ENCODE results near the gene CHPF2.
A peak's percentile ranks its signal among the peaks of the same experiment; 100 is the strongest.

CHPF2 gene

DNA sequence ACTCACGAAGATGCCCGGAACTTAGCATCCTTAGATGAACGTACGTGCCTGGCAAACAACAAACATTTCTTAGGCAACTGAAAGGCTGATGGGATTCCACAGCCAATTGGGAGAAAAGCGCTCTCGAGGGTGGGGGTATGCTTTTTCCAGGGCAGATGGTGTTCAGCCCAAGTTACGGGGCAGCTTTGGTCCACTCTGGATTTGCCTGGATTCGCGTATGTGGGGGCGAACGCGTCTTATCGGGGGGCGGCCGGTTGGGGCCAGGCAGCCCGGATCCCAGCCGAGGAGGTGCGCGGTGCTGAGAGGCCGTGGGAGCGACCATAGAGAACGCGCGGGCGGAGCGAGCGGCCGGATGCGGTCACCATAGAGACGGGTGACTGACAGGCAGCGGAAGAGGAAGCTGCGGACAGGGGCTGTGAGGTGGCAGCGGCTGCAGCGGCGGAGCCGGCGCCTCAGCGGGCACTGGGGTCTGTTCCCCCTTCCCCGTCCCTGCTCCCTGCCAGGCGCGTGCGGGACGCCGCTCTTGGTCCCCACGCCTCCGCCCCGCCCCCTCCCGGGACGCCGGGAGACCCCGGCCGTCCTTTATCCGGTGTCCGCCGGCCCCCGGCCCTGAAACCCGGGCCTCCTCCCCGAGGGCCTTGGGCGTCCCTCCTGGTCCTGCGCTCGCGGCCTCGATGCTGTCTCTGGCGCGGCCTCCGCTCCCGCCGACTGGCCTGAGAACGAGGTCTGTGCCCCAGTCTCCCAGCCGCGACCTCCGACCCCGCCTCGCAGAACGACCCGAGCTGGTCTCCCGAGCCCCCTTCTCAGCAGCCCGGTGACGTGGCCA is at the start of gene CHPF2:
CHPF2 (plus strand) TSS at position 393 of the 826 bp plus-strand sequence. CDS start 1,529 bp downstream, outside the sequence.
- DNase-seq: peak; percentile 92

DNA sequence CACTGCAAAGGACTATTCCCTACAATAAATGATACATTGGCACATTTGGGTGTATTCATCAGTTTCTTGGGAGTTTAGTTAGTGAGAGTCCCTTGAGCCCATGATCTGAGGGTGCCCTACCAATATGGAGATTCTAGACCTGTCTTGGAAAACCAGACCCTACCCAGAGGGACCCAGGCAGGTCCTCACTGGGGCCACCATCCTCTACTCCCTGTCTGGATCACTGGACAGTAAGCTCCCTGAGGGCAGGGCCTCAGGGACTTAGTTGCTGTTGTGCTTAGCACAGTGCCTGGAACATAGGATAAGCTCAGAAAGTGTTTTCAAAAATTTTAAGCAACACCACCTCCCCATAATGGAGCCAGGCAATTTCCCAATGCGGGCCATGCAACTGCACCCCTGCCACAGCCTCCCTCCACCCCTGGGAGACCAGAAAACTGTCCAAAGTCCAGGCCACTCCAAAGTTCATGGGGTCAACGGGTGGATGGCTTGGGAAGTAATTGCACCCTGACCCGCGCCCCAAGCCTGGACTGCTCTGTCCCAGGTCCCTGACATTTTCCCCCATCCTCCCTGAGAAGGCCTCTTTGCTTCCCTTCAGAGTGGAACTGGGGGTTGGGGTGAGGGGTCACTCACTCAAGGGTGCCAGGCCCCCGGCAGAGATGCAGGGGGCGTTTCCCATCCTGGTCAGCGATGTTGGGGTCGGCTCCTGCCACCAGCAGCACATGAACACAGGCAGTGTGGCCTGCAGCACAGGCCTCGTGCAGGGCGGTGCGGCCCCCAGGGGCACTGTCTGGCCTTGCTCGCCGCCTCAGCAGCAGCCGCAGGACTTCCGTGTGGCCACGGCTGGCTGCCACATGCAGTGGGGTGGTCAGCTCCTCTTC is 46.3 kb upstream of the CHPF2 start:
- no peak for DNase-seq

DNA sequence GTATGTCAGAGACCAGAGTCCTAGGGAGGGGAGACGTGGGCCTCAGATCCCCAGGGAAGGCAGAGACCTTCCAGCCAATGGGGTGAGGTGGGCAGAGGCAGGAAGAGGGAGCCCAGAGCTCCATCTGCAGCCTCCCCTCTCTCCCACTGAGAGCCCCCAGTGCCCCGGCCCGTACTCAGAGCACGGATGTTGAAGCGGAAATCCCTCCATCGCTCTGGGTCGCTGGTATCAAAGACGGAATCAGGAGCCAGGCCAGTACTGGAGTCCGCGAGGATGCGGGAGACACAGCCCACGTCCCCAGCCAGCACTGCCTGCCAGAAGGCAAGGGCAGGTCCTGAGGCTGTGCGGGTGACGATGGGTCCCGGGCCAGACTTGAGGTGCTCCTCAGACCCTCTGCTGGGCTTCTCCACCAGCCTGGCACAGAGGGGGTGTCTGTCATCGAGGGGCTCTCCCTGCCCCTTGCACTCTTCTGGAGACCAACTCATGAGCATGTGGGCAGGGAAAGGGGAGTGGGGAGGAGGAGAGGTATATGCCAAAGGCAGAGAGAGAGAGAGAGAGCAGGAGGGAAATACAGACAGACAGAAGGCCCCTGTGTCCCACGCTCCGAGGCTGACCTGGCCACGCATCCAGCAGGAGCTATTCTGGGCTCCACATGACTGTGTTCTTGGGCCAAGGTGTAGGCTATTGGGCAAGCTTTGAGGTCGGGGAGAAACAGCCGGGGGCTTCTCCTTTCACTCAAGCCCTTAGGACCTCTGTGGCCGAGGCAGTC is 45.5 kb upstream of the CHPF2 start, which contains the start of gene ASB10:
ASB10 (minus strand) TSS at position 611 of the 769 bp plus-strand sequence; CDS start at position 491, 120 bp downstream.
- DNase-seq: no peak

GRCh38 chr7:151187409-151188251 is 44.7 kb upstream of the CHPF2 start:
- no peak for DNase-seq

- no peak for DNase-seq
Observed at GRCh38 chr7:151188252-151188542, 44.1 kb upstream of the CHPF2 start.

- no peak for DNase-seq
Observed at GRCh38 chr7:151189038-151189437, 43.2 kb upstream of the CHPF2 start.

GRCh38 chr7:151191544-151191943 is 40.7 kb upstream of the CHPF2 start:
- DNase-seq: no peak

- DNase-seq: no peak
Observed at GRCh38 chr7:151192002-151192539, 40.2 kb upstream of the CHPF2 start.

DNA sequence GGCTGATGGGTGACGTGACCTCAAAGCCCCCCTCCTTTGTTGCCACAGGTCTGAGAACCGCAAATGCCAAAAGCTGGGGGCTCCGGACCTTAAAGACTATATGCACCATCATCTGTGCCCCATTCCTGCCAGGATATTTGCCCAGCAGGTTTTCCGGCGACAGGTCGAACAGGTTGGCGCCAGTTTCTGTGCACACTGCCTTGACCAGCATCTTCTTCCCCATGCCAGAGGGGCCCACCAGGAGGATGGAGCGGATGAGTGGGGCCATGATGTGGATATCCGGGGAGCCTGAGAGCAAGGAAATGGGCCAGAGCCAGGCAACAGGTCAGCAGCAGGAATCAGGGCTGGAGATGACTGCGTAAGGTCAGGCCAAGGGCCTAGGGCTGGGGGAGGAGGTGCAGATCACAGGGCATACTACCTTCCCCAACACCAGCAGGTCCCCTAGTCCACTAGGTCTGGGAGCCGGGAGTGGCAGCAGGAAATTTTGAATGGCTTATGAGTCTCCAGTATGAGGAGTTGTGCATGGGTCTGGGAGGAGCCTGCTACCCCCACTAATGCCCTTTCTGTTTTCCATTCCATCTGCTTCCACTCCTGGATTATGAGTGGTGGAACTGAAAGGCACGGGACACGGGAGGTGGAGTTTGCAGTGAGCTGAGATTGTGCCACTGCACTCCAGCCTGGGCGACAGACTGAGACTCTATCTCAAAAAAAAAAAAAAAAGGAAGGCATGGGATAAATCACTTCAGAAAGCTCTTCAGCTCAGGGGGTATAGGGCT is 38.9 kb upstream of the CHPF2 start:
- DNase-seq: no peak

- DNase-seq: no peak
Observed at GRCh38 chr7:151194188-151194587, 38.1 kb upstream of the CHPF2 start.

- DNase-seq: no peak
Observed at GRCh38 chr7:151195616-151196450, 36.5 kb upstream of the CHPF2 start.

DNA sequence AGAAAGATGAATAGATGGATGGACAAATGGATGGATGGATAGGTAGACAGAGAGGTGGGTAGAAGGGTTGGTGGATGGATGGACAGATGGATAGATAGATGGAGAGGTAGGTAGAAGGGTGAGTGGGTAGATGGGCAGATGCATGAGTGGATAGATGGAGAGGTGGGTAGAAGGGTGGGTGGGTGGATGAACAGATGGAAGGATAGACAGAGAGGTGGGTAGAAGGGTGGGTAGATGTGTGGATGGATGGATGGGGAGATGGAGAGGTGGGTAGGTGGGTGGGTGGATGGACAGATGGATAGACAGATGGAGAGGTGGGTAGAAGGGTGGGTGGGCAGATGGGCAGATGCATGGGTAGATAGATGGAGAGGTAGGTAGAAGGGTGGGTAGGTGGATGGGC is 34.4 kb upstream of the CHPF2 start:
- no peak for DNase-seq

GRCh38 chr7:151198945-151199848 is 33.1 kb upstream of the CHPF2 start:
- no peak for DNase-seq

- no peak for DNase-seq
Observed at GRCh38 chr7:151201344-151201743, 30.9 kb upstream of the CHPF2 start.

GRCh38 chr7:151201751-151202150 is 30.5 kb upstream of the CHPF2 start:
- DNase-seq: no peak

DNA sequence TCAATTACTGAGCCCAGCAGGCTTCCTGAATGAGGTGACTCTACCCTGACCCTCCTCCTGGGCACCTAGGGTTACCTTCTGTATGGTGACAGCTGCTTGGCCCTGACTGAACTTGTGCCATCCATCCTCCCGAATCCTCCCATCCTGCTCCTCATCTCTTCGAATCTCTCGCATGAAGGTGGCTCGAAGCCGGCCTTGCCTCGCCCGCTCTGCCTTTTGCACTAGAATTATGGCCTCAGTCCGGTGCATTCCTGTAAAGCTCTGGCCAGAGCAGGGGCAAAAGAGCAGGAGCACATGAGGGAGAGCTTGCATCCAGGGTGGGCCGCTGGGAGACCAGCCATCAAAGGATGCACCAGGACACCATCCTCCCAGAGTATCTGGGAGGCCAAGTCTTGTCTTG is 29.4 kb upstream of the CHPF2 start:
- no peak for DNase-seq

DNA sequence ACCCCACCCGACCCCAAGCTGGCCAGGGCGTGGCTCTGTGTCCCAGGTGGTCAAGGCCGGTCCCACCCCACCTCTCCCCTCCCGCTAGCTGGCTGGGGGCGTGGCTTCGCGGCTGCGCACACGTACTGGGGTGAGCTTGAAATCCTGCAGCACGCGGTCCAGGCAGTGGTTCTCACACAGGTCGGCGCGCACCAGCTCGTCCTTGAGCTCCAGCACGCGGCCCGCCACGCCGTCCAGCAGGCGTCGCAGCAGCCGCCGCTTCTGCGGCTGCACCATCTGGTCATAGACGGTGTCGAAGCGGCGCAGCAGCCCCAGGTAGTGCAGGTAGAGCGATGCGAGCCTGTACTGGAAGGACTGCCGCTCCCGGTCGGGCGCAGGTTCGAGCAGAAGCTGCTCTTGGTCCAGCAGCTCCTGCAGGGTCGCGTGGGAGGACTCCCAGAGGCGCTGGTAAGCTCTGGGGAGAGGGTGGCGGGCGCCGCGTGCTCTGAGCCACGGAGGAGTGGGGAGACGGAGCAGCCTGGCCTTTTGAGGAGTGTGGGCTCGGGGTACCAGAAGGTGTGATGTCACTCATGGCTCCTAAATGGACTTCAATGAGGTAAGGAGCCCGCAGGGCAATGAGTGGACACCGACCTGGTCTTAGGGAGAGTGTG is 27.8 kb upstream of the CHPF2 start:
- DNase-seq: no peak

- DNase-seq: no peak
Observed at GRCh38 chr7:151205730-151206129, 26.6 kb upstream of the CHPF2 start.

DNA sequence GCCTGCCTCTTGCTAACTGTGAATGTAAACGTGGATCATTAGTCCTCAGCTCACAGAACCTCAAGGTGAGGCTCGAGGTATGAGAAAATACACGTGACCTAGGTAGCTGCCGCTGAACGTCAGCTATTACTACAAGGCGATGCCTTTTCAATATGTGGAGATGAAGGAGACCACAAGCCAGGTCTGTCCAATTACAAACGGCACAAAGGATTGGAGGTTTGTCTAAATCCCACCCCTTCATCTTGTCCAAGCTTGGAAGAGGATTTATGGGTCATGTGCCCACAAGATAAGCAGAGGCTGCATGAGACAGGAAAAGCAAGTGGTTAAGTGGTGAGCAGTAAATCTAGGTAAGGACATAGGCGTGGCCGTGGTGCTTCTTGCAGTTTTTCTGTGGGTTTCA is 25.4 kb upstream of the CHPF2 start:
- peak; percentile 9 for DNase-seq

All from activated naive CD4-positive, alpha-beta T cell treated with Interleukin-2 at 50 U/mL for 16 hours (primary cell).